ENCODE data around the gene CLASP1. TPM values are rescaled to one million over a fixed set of nuclear protein-coding genes. Genes with fewer than 3 reads are reported as not detected.

CLASP1 gene
- total RNA-seq, 1 donor from 2014 or later: 110 TPM

DNA sequence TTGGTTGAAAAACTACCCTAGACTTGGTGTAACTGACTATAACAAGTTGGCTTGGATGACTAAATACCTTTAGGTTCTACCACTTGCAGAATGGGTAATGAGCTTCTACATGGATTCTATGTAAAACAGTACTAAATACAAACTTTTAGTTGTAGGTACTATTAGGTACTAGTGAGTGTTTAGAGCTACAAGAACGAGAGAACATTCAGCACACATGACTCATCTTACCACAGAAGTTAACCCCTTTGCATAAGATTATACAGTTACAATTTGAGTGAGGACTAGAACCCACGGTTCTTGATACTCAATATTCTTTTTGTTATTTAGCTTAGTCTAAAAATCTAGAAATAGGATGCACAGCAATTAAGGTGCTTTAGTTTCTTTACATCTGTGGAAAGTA lies 262.6 kb downstream of the CLASP1 start:
- H3K27ac Mint-ChIP-seq: no peak overlapping the region
- no peaks in the 10 kb centered on the region for H3K27me3 Mint-ChIP-seq (ENCODE audit: insufficient read depth, low read depth)
- H3K4me3 Mint-ChIP-seq: no peak overlapping the region
- H3K79me2 ChIP-seq (ENCODE audit: low read depth): no peaks in the 10 kb centered on the region
- H3K9ac ChIP-seq: no peak overlapping the region
- H3K36me3 ChIP-seq: peaks cover 28% of the 10 kb centered on the region
- TF ChIP-seq EZH2phosphoT487 (IDR thresholded peaks at IDR 0.05) (no peak), EZH2 (IDR thresholded peaks at IDR 0.05) (no peak)
- TF ChIP-seq, protein P1, sequence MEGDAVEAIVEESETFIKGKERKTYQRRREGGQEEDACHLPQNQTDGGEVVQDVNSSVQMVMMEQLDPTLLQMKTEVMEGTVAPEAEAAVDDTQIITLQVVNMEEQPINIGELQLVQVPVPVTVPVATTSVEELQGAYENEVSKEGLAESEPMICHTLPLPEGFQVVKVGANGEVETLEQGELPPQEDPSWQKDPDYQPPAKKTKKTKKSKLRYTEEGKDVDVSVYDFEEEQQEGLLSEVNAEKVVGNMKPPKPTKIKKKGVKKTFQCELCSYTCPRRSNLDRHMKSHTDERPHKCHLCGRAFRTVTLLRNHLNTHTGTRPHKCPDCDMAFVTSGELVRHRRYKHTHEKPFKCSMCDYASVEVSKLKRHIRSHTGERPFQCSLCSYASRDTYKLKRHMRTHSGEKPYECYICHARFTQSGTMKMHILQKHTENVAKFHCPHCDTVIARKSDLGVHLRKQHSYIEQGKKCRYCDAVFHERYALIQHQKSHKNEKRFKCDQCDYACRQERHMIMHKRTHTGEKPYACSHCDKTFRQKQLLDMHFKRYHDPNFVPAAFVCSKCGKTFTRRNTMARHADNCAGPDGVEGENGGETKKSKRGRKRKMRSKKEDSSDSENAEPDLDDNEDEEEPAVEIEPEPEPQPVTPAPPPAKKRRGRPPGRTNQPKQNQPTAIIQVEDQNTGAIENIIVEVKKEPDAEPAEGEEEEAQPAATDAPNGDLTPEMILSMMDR (IDR thresholded peaks at IDR 0.05): no peak
- H3K4me3 ChIP-seq: no peak overlapping the region
- no peaks in the 10 kb centered on the region for H3K9me3 Mint-ChIP-seq
- H3K4me1 ChIP-seq: peaks cover 8% of the 10 kb centered on the region
- no peak for DNase-seq (ENCODE audit: low spot score)
- H3K9me3 ChIP-seq (ENCODE audit: low read depth): no peaks in the 10 kb centered on the region
- peaks cover 20% of the 10 kb centered on the region for H3K36me3 Mint-ChIP-seq
- H3K27ac ChIP-seq: no peak overlapping the region
- no peaks in the 10 kb centered on the region for H3F3A ChIP-seq (ENCODE audit: low read depth)
- H3K4me2 ChIP-seq: no peak overlapping the region
- H3K4me1 Mint-ChIP-seq: no peaks in the 10 kb centered on the region
- H2AFZ ChIP-seq (replicated peaks): no peak overlapping the region
- peaks cover 3% of the 10 kb centered on the region for H4K20me1 ChIP-seq (ENCODE audit: low read depth)
- no peaks in the 10 kb centered on the region for H3K27me3 ChIP-seq

DNA sequence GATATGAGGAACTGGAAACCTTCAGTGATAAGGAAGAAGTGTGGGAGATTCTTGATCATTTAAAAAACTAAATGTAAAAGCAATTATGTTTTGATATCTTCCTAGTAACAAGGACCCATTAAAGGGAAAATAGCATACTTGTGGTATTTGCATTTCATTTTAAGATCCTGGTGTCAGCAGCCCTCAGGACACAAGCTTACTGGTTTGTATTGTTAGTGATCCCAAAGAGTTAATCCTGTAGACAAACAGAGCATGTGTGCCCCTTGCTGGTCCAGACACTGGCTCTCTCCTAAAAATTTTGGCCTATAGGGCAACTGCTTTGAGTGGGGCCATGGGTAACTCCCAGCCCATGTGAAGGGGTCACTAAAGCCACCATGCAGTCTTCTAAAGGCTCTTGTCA lies 263.2 kb downstream of the CLASP1 start:
- H3K27me3 Mint-ChIP-seq (ENCODE audit: insufficient read depth, low read depth): no peaks in the 10 kb centered on the region
- Histone ChIP-seq H3K27me3 (no peaks in the 10 kb centered on the region), H3F3A (ENCODE audit: low read depth) (no peaks in the 10 kb centered on the region), H3K27ac (no peak overlapping the region), H2AFZ (replicated peaks) (no peak overlapping the region), H3K4me3 (no peak overlapping the region), H3K4me1 (peaks cover 8% of the 10 kb centered on the region), H3K36me3 (peaks cover 28% of the 10 kb centered on the region), H3K9me3 (ENCODE audit: low read depth) (no peaks in the 10 kb centered on the region), H3K4me2 (peak overlapping the region; percentile 33), H3K9ac (no peak overlapping the region), H3K79me2 (ENCODE audit: low read depth) (no peaks in the 10 kb centered on the region), H4K20me1 (ENCODE audit: low read depth) (peaks cover 3% of the 10 kb centered on the region)
- H3K27ac Mint-ChIP-seq: no peak overlapping the region
- no peaks in the 10 kb centered on the region for H3K9me3 Mint-ChIP-seq
- peaks cover 23% of the 10 kb centered on the region for H3K36me3 Mint-ChIP-seq
- TF ChIP-seq EZH2 (IDR thresholded peaks at IDR 0.05) (no peak), EZH2phosphoT487 (IDR thresholded peaks at IDR 0.05) (no peak)
- TF ChIP-seq, protein P1 (IDR thresholded peaks at IDR 0.05): no peak
- no peaks in the 10 kb centered on the region for H3K4me1 Mint-ChIP-seq
- H3K4me3 Mint-ChIP-seq: no peak overlapping the region
- peak; percentile 7 for DNase-seq (ENCODE audit: low spot score)

DNA sequence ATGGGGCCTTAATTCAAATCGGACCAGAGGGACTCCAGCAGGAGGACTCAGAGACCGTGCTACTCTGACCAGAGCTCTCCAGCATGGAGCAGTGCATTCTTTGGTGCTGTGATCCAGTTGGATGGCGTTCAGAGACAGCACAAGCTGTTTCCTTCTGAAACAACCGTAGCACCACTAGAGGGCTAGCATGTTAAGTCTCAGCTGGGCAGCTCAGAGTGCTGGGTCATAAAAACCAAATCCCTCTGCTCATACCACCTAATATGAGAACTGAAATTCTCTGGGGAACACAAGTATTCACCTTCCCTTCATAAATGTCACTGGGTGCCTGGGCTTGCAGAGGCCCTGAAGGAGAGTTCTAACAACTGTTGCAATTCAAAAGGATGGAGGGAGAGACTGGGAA lies 266.5 kb downstream of the CLASP1 start:
- H3K4me2 ChIP-seq: no peak overlapping the region
- no peaks in the 10 kb centered on the region for H3K9me3 Mint-ChIP-seq
- H3K36me3 Mint-ChIP-seq: peaks cover 29% of the 10 kb centered on the region

More for the DNA sequence above, 266.5 kb downstream of the CLASP1 start:
- peak; percentile 7 for DNase-seq (ENCODE audit: low spot score)
- H3K4me3 ChIP-seq: no peak overlapping the region
- Mint-ChIP-seq H3K4me3 (no peak overlapping the region), H3K27ac (no peak overlapping the region), H3K27me3 (ENCODE audit: insufficient read depth, low read depth) (no peaks in the 10 kb centered on the region), H3K4me1 (no peaks in the 10 kb centered on the region)
- no peaks in the 10 kb centered on the region for H3K9me3 ChIP-seq (ENCODE audit: low read depth)
- H3K79me2 ChIP-seq (ENCODE audit: low read depth): no peaks in the 10 kb centered on the region
- H2AFZ ChIP-seq (replicated peaks): no peak overlapping the region
- H3K9ac ChIP-seq: no peak overlapping the region
- peaks cover 8% of the 10 kb centered on the region for H3K4me1 ChIP-seq
- no peaks in the 10 kb centered on the region for H3F3A ChIP-seq (ENCODE audit: low read depth)
- TF ChIP-seq, protein P1 (IDR thresholded peaks at IDR 0.05): no peak
- TF ChIP-seq EZH2 (IDR thresholded peaks at IDR 0.05) (no peak), EZH2phosphoT487 (IDR thresholded peaks at IDR 0.05) (no peak)
- no peak overlapping the region for H3K27ac ChIP-seq
- H4K20me1 ChIP-seq (ENCODE audit: low read depth): peaks cover 3% of the 10 kb centered on the region
- H3K27me3 ChIP-seq: no peaks in the 10 kb centered on the region
- H3K36me3 ChIP-seq: peaks cover 23% of the 10 kb centered on the region
